GM18517 (cell line): ENCODE measurements around the gene PROSER2.
"Not testable (repeated sequence)": the region's sequence is repeated elsewhere in the genome, so short reads cannot be mapped to it uniquely, and the experiment has no call there.

Source experiments
- ATAC-seq: cut with Tn5 transposase; IDR thresholded peaks from one replicate; pipeline ENCODE4 v1.9.1; 2021; ENCODE audit warnings: mild to moderate bottlenecking, moderate library complexity; ENCODE audit not compliant: unreplicated experiment

PROSER2 gene

DNA sequence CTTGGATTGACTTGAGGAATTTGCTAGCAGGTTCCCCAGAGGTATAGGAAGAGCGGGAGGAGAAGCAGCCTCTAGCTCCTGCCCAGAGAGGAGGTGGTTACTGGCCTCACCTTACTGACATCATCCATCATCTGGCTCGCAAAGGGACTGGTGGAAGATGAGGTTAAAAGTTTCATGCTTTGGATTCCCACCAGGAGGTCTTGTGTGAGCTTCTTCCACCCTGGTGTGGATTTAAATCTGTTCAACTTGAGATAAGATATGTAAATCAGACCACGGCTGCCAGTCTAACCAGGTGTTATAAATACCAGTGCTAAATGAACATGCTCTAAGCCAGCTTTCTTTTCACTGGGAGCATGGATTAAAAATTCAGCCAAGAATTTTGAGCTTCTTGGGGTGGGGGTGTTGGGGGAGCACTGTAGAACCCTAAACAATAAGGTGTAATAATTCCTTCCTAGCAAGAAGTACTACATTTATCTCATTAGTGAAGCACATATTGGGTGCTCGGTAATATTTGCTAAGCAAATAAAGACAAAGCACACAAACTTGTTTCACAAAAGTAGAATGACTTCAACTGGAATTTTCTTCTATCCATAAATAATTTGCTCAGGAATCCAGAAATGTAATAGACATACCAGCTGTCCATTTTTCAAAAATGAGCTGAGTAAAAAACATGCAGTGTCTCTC lies 7.8 kb downstream of the PROSER2 start:
- no peak for ATAC-seq

DNA sequence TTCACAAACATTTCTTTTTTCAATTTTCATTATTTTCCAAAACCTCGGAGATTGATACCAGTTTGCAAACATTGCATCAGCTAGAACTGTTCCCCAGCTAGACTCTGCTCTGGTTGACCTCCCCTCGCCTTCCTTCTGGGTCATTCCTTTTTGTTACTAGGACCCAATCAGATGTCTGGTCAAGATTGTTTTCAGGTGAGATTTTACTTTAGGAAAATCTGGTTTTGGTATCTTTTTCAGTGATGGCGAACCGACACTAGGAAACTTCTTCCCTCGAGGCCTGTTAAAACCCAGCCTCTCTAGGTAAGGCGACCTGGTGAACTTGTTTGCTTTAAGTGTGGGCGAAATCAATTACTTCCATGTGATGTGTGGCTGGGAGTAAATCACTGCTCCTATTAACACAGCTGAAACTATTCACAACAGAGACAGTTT lies 8.4 kb downstream of the PROSER2 start:
- no peak for ATAC-seq

DNA sequence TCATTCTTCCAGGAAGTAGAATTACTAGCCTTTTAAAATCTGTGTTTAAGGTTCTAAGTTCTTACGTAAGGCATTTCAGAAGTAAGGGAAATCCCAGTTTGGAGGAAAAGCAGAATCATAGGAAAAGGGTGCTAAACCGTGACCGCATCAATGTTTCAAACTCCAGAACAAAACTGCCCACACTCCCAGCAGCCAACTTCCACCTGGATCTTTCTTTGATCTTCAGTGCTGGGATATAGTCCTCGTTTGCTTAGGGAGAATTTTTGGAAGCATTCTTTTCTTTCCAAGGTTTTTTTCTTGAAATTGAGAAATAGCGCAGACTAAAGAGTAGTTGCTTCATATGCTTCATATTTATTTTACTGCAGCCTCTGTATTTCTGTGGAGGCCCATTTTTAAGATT lies 8.9 kb downstream of the PROSER2 start:
- ATAC-seq = no peak

DNA sequence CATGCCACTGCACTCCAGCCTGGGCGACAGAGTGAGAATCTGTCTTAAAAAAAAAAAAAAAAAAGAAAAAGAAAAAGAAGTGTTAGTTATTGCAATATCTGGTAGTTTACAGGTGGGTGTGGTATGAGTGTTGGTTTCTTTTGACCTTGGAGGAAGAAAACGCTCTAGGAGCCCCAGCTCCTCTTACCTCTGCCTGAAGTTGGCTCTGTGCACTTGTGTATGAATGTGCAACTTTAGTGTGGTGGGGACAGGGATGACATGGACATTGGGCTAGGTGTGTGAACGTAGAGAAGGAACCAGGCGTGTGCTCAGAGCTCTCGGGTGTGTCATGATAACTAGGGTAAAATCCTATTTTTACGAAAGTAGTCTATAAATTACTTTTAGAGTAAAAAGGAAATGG lies 11.9 kb downstream of the PROSER2 start:
- ATAC-seq = no peak

DNA sequence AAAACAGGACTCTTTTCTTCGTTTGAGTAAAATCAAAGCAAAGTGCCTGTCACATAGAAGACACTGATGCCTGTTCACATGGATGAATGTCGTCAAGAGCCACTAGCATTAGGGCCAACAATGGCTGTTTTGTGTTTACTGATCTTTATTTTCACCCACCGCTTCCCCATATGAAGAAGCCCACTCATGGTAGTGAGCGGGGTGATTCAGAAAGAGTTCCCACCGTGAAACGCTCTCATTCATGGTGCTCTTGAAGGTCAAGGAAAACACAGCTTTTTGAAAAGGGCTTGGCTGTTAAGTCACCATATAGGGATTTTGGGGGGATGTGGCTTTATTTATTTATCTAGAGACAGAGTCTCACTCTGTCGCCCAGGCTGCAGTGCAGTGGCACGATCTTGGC lies 12.5 kb downstream of the PROSER2 start:
- ATAC-seq = no peak

DNA sequence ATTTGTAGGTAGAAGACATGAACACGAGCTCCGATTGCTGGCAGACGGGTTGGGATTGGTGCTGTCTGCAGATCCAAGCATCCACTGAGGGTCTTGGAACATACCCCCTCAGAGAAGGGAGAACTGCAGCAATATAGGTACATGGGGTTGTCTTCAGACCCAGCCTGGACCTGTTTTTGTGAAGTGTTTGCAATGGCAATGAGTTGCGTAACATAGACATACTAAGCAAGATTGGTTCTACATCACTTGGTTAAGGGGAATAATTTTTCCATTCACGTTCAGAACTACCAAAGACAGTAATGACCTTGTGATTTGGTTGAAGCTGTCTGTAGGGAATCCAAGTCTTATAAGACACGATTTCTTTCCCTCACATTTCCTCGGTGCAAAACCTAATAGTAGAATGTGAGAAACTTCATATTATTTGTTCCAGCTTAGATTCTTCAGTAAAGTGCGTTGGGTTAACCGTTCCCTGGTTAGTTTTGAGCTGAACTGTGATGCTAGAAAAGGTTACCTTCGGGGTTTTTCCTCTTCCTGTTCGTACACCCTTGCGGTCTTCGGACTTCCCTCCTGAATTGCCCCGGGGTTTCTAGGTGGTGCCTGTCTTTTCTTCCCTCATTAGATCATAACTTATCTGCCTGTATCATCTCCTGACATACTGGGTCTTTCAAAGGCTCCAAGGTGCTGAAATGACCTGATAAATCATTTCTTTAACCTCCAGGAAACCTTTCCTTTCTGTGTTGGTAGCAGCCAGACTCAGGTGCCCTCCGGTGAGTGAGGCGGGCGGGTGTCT lies 14.4 kb downstream of the PROSER2 start:
- ATAC-seq = no peak

DNA sequence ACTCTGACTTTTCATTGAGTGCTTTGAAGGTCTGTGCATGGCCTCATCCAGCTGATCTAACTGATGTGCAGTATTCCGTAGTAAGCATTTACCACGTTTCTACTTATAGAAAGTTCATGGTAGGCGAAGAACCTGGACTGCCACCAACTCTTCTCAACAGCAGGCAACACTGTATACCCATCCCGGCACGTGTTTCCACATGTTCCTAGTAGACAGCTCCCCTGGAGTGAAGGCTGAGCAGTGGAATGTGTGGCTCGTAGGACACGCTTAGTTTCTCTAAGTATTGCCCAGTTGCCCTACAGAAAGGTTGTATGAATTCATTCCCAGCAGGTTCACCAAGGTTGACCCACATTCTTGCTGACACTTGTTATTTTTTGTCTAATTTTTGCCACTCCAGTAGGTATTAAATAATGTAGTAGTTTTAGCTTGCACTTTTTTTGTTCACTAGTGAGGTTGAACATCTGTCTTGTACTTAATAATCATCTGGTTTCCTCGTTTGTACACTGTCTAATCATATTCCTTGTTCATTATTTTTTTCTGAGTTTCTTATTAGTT lies 15.2 kb downstream of the PROSER2 start:
- ATAC-seq = no peak

DNA sequence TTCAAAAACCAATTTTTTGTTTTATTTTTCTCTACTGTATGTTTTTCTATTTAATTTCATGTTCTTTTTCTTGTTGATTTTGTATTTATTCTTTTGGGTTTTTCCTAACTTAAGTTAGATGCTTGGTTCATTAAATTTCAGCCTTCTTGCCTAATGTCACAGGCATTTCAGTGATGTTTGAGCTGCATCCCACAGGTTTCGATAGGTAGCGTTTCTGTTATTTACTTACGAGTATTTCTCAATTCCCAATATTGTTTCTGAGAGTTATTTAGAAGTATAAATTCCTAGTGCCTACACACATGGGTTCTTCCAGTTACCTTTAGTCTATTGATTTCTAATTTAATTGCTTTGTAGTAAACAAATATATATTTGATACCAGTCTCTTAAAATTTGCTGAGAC lies 18.2 kb downstream of the PROSER2 start:
- no peak for ATAC-seq

DNA sequence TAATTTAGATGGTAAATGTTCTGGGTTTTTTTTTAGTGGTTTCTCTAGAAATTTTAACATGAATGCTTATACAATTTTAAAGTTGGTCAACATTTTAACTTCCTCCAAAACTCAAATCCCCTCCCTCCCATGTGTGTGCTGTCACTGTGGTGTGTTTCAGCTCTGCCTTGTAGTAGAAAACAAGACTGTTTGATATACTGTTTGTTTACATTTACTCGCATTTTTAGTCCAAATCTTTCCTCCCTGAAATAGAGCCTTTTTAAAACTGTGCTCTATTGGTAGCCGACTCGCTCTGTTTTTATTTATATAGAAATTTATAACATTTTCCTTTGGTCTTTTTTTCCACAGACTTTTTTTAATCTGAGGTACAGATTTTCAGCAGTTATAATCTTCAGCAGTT lies 19.3 kb downstream of the PROSER2 start:
- no peak for ATAC-seq

DNA sequence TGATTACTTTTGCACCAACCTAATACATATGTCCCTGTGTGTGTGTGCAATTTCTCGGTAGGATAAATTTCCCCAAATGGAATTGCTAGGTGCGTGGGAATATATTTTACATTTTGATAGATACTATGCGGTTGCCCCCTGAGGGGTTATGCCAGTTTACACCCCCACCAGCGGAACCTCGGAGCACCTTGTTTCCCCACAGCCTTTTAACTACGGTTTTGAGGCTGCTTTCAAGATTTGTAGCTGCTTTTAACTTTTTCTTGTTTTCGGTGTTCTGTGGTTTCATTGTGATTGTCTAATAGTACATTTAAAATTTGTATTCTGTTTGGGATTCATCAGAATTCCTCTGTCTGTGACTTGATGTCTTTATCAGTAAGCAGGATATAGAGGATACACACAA lies 22.0 kb downstream of the PROSER2 start:
- no peak for ATAC-seq

DNA sequence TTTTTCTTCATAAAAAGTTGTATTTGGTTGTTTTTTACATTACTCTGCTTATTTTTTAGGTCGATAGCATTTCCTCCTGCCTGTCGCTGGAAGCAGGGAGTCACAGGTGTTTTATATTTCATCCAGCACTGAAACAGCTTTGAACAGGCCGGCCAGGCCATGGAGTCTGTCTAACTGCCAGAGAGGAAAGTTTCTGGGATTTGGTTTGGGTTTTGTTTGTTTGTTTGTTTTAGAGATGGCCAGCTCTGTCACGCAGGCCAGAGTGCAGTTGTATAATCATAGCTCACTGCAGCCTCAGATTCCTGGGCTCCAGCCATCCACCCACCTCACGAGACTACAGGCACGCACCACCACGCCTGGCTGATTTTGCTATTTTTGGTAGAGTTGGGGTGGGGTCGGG lies 23.4 kb downstream of the PROSER2 start:
- ATAC-seq = no peak

DNA sequence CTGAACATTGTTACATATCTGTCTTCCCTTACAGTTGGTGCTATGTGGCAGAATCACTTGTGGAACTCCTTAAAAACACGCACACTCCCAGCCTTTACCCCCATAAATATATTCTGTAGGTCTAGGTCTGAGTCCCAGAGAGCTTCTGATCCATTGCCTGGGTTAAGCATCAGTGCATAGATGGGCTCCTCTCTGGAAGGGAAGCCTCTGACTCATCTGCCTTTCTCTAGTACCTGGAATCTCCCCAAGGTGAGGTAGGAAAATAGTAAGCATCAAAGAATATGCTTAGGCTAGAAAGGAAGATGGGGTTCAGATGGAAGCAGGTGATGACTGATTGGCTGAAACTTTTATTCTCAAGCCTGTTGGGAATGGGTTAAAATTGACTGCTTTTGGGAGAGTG lies 26.1 kb downstream of the PROSER2 start:
- no peak for ATAC-seq

DNA sequence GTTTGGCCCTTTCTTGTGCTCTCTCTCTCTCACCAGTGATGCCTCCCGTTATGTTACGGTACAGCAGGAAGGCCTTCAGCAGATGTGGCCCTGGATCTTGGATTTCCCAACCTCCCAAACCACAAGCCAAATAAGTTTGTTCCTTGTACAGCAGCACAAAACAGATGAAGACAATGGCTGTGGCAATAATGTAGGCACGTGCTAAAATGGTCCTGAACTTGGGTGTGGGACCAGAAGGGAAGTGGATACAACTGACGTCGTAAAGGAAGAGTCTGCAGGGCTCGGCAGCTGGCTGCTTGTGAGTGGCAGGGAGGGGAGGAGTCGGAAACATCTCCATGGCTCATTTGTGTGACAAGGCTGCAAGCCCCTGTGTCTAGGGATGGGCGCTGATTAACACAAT lies 26.8 kb downstream of the PROSER2 start:
- no peak for ATAC-seq

DNA sequence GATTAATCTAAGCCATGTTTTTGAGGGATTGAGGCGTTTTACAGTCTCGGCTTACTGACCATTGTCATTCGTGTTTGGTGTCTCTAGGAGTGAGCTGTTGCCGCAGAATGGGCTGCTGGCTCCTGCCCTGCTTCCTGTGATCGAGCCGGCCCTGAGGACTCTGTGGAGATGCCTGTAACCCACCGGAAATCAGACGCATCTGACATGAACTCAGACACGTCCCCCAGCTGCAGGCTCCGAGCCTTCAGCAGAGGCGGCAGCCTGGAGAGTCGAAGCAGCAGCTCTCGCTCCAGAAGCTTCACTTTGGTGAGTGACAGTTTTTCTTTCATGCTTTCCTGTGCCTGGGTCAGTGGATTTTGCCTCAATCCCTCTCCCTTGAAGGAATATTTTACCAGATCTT lies 28.8 kb downstream of the PROSER2 start:
- ATAC-seq = no peak

DNA sequence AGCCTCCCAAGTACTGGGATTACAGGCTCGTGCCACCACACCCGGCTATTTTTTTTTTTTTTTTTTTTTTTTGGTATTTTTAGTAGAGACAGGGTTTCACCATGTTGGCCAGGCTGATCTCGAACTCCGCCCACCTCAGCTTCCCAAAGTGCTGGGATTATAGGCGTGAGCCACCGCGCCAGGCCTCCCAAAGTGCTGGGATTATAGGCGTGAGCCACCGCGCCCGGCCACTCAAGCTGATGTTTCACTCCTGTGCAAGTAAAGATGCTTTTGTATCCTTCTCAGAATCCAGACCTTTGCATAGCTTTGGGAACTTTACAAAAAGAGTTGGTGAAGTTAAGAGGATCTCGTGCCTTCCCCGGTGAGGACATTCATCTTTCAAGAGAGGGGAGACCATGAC lies 29.5 kb downstream of the PROSER2 start:
- ATAC-seq = not testable (repeated sequence)

DNA sequence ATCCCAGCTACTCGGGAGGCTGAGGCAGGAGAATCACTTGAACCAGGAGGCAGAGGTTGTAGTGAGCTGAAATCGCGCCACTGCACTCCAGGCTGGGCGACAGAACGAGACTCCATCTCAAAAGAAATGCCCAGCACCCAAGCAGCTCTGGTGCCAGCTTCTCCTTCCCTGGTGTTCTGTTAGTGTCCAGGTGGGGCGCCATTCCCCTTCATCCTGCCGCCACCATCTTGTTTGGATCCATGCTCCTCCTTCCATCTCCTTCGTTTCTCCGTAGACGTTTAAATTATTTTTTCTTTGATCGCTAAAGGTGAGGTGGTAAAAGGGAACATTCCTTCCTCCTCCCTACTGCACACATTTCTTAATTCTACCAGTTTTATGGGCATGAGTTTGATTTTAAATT lies 30.3 kb downstream of the PROSER2 start:
- ATAC-seq = no peak

DNA sequence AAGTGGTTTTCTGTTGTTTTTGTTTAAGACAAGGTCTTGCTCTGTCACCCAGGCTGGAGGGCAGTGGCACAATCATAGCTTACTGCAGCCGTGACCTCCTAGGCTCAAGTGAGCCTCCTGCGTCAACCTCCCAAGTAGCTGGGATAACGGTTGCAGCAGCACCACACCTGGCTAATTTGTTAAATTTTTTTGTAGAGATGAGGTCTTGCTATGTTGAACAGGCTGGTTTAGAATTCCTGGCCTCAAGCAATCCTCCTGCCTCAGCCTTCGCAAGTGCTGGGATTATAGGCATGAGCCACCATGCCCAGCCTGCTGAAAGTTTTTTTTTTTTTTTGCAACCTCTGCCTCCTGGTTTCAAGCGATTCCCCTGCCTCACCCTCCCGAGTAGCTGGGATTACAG lies 31.1 kb downstream of the PROSER2 start:
- no peak for ATAC-seq

DNA sequence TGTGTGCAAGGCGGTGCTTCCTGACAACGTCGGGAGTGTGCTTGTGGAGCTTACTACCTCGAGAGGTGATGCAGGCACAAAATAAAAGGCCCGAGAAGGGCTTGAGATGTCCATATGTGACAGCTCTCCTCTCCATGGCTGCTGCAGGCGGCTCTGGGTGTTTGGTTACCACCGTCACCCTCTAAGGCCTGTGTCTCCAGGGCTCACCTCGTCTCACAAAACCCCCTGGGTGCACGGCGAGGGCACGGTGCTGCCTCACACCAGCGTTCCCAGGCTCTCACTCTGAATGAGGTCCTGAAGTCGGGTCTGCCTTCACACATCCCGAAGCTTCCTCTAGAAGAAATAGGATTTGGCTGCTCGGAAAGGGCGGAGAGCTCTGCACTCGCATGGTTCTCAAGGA lies 32.9 kb downstream of the PROSER2 start:
- no peak for ATAC-seq

DNA sequence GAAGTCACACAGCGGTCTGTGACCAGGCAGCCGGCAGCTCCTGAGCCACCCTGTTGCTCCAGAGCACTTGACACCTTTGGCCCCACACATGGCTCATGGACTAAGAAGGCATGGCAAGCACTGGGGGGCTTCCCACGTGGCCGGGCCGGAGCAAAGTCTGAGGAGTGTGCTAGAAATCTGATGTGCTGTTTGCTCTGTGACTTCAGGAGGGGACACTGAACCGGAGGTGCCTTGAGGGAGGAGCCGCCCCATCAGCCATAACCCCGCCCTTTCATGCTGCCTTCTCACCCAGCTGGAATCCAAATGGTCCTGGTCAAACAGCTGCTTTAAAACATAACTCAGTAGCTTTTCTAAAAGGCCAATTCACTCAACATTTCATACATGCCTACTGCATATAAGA lies 33.5 kb downstream of the PROSER2 start:
- no peak for ATAC-seq

DNA sequence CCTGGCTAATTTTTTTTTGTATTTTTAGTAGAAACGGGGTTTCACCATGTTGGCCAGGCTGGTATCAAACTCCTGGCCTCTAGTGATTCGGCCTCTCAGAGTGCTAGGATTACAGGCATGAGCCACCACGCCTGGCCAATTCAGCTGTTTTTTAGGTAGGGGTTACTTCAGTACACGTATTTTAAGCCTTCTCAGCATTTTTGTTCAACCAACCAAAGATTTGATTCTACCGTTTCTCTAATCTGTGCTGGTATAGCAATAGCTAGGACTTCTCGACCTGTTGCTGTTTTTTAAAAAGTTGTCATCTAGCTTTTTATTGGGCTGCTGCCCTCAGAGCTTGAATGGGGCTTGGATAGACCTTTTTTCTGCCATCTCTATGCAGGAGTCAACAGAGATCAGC lies 34.9 kb downstream of the PROSER2 start:
- ATAC-seq = no peak

DNA sequence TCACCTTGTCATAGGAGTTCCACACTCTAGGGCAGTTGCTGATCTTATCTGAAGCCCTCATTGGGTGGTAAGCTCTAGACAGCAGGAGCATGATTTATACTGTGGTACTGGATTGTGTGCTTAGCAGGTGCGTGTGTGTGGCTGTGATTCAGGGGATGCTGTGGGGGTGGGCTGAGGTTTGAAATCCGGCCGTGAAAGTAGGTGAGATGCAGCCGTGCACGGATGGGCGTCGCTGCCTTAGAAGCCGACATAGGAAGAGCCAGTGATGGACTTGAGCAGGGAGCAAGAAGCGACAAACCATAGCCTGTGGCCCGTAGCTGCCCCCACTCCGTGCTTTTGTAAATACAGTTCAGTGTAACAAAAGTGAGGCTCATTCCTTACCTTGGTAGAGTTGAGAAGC lies 38.2 kb downstream of the PROSER2 start:
- ATAC-seq = no peak

DNA sequence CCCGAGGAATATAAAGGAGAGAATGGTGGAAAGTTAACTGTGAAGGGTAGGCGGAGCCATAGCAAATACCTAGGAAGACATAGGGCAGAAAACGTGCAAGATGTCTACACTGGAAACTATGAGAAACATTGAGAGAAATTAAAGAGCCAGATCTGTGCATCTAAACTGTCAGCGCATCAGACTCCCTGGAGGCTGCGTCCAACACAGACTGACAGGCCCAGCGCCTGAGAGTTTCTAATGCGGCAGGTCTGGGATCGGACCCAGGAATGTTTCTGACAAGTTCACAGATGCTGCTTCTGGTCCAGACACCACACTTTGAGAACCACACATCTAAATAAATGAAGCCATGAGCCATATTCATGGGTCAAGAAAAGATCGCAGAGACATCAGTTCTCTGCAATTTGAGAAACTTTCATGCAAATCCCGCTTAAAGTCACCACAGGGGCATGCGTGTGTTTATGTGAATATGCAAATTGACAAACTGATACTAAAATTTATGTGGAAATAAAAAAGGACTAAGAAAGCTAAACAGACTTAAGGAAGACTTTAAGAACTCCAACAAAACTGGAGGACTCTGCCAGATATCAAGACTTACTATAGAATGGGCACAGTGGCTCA lies 38.8 kb downstream of the PROSER2 start:
- no peak for ATAC-seq
